IPS-NIHi7 (cell line): Measurements from ENCODE around the gene PTPRZ1.

Experiments used
- DNase-seq: peaks from one replicate; pipeline ENCODE4 v3.0.0; 2012; ENCODE audit warnings: mixed read lengths; ENCODE audit errors: extremely low spot score

The PTPRZ1 gene

GRCh38 chr7:122055073-122055472 lies 182.1 kb downstream of the PTPRZ1 start:
- DNase-seq: no peak

DNA sequence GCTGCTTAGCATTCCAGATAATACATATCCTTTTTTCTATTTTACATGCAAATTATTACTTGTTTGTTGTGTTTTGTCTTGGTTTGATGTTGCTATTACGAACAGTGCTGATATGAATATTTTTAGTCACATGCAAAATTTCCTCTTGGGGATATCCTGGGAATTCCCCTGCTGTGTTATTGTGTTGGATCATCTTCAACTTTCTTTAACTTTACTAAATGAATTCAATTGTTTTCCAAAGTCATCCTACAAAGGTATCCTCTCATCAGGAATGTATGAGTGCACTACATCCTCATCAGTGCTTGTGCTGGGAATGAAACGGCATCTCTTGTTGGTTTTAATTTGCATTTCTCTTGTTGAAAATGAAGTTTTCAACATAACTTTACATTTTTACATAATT lies 184.0 kb downstream of the PTPRZ1 start:
- DNase-seq: no peak

- no peak for DNase-seq
Observed at GRCh38 chr7:122059542-122059941, 186.6 kb downstream of the PTPRZ1 start.

- DNase-seq: no peak
Observed at GRCh38 chr7:122063146-122063545, 190.2 kb downstream of the PTPRZ1 start.

GRCh38 chr7:122064971-122065370 lies 192.0 kb downstream of the PTPRZ1 start:
- no peak for DNase-seq

GRCh38 chr7:122067077-122067476 lies 194.1 kb downstream of the PTPRZ1 start:
- DNase-seq: no peak

GRCh38 chr7:122068046-122068445 lies 195.1 kb downstream of the PTPRZ1 start:
- no peak for DNase-seq

DNA sequence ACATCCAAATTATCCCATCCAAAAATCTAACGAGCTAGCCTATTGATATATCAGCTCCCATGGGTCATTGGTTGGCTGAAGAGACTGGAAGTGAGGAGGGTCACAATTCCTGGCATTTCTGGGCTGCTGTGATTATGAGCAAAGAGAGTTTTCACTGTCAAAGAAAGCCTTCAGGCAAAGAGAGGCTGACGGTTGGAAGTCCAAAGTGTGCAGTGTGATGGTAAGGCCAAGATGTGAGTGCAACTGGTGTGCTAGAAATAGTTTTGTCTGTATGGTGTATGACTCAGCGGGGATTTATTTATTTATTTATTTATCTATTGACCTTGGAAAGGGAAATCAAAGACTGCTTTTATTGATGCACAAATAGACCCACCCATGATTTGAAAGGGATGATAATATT lies 196.0 kb downstream of the PTPRZ1 start:
- DNase-seq: no peak

GRCh38 chr7:122070062-122070461 lies 197.1 kb downstream of the PTPRZ1 start:
- no peak for DNase-seq

- DNase-seq: no peak
Observed at GRCh38 chr7:122070834-122071233, 197.9 kb downstream of the PTPRZ1 start.

GRCh38 chr7:122072272-122072671 lies 199.3 kb downstream of the PTPRZ1 start:
- no peak for DNase-seq

DNA sequence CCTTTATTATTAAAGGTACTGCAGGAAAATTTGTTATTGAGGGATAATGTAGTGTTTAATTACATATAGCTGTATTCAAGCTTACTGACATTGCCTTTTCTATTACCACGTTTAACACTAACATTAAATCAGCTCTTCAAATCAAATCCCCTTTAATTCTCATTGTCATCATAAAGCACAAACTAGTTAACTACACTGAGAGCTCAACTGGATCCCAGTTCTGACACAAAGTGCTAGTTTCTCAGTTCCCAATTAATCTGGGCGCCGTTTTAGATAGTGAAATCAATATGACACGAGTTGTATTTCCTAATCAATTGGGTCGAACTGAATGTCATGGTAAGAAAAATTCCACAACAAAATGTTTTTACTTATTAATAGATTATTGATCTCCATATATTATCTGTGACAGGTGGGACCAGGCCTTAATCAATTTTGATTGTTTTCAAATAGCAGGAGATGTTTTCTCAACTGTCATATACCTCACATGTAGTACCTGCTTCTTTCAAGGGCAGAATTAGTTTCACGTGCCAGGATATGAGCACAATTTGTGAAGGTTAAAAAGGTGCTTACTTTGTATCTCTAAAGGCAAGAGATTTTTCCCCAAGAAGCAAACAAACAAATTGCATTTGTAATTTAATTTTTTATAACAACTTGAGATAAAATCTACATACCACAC lies 200.1 kb downstream of the PTPRZ1 start:
- no peak for DNase-seq

DNA sequence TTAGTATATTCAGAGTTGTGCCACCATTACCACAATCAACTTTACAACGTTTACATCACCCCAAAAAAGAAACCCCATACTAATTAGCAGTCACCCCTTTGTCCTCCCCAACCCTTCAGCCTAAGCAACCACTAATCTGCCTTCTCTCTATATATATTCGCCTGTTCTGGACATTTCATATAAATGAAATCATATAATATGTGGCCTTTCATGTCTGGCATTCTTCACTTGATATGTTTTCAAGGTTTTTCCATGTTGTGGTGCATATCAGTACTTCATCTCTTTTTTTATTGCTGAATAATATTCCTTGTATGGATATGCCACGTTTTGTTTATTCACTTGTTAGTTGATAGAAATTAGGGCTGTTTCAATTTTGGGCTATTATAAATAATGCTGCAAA lies 200.7 kb downstream of the PTPRZ1 start:
- no peak for DNase-seq

GRCh38 chr7:122082160-122082559 lies 209.2 kb downstream of the PTPRZ1 start:
- no peak for DNase-seq

- DNase-seq: no peak
Observed at GRCh38 chr7:122082670-122083069, 209.7 kb downstream of the PTPRZ1 start.

- peak; percentile 65 for DNase-seq
Observed at GRCh38 chr7:122092964-122093797, 220.2 kb downstream of the PTPRZ1 start.

- DNase-seq: no peak
Observed at GRCh38 chr7:122094549-122094948, 221.6 kb downstream of the PTPRZ1 start.

DNA sequence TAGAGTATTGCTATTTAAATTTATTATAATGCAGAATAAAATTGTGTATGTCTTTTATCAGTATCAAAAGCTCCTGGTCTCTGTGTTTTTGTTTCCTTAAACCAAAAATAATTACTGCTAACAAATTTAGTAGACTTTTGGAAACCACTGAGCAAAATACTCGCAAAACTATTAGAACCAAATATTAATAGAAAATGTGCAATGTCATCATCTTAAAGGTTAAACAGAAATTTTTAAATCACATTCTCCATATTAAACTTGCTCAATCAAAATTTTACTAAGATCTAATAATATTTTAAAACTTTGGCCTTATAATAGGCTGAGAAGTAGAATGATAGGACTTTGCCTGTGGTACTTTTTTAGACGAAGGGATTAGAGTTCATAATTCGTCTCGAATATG lies 222.7 kb downstream of the PTPRZ1 start:
- no peak for DNase-seq

- DNase-seq: no peak
Observed at GRCh38 chr7:122100021-122100420, 227.1 kb downstream of the PTPRZ1 start.

DNA sequence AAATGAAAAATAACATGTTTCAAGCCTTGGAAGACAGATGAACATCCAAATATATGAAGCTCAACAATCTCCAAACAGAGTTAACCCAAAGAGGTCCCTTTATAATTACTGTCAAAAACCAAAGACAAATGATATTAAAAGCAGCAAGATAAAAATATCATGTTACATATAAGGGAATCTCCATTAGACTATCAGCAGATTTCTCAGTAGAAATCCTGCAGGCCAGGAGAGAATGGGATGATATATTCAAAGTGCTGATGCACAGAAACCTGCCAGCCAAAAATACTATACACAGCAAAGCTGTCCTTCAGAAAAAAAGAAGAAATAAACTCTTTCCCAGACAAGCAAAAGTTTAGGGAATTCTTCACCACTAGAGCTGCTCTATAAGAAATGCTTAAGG lies 230.1 kb downstream of the PTPRZ1 start:
- no peak for DNase-seq
